NCI-H187 (cell line): Measurements from ENCODE around the gene SERAC1.

Source experiments
- DNase-seq, 2 experiments: peaks; one replicate each; lab custom pipeline; 2025; lab: John Stamatoyannopoulos, UW

Gene SERAC1

DNA sequence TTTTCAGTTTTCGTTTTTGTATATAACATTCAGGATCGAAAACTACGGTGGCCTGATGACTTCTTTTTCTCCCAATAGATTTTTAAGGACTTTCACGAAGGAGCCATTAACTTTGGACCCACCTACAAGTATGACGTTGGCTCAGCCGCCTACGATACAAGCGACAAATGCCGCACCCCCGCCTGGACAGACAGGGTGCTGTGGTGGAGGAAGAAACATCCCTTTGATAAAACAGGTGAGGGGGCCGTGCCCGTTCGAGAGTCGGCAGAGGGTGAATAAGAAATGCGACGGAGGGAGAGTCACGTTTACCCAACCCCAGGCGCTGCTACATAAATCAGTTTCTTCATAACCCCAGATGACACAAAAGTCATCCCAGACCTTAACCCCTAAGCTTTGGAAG lies 91.5 kb downstream of the SERAC1 start:
- DNase-seq: no peak

DNA sequence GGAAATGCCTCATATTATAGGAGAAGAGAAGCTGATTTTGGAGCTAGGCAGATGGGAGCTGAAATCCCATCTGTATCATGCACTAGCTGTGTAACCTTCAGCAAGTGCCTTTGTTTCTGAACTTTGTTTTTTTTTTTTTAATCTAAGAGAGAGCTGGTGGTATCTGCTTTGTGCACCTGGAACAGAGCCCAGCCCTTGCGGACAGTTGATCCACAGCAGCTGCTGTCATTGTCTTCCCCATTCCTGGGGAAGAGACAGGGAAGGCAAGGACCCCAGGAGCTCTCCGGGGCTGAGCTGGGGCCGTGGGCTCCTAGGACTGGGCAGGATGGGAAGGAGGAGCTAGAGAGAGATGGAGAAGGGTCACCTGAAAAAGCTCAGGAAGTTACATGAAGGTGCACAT lies 94.3 kb downstream of the SERAC1 start:
- DNase-seq: no peak

DNA sequence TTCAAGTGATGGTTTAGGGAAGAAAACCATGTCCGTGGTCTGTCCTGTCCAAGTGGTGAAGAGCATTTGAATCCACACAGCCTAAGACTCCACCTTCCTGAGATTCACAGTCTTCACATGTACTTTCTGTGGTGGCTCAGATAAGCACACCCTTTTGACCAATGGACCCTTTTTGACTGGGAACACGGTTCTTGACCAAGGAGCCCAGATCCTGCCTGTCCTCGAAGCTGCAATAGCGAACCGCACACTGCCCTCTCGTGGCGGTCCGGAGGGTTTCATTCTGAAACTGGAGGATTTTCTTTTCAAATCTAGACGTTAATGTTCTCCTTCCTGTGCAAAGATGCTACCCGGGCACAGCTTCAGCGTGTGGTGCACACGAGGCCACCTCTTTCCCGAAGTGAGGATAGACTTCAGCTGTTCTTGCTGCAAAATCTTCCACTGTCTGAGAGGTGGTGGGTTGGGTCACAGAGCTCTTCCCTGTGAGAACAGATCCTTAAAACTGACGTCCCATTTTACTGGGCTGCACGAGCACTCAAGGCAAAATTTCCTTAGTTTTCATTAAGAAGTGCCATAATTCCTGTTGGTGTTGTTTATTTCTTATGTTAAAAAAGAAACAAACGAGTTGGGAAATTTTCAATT lies 95.9 kb downstream of the SERAC1 start:
- no peak for DNase-seq

DNA sequence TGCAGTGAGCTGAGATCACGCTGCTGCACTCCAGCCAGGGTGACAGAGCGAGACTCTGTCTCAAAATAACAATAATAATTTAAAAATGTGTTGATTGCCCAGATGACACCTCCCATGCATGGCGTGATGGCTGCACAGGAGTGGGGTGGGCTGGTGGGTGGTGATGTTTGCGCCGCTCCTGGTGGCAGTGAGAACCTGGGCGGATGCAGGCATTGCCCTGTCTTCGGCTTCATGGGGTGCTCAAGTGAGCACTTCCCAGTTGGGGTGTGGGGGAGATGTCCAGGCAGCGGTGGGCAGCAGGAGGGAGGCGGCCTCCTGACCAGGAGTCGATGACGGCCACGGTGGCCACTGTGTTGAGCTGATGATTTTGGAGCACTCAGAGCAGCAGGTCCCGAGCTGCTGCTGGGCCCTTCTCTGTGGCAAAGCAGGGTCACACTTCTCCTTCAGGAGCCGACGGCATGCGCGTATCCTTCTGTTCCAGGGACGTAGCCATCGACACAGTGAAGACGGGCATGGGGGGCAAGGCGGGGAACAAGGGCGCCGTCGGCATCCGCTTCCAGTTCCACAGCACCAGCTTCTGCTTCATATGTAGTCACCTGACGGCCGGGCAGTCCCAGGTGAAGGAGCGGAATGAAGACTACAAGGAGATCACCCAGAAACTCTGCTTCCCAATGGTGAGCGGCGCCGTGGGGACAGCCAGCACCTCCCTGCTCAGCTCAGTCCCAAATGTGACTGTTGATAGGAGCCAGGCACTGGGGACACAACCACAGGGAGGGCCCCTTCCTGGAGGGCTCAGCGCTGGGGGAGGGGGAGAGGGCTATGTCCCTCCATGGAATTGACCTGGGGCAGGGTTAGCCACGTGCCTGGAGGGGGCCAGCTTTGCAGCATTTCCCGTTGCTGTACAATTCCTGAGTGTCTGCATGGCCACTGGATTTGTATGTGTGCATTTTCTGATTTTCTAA lies 96.7 kb downstream of the SERAC1 start:
- no peak for DNase-seq

DNA sequence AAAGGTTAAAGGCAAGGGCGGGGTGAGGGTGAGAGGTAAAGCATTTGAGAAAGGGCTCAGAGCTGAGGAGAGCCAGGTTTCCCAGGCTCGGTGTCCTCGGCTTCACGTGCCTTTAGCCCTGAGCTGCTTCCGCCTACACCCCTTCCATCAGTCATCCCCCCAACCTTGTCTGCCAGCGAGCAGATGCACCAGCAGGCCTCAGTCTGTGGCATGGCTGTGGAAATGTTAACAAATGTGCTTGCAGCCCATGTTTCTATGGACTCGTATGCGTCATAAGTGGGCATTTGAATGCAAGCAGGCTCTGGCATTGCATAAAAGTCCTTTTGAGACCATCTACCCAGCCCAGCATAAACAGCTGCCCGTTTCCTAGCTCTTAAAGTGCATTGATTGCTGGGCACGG lies 97.5 kb downstream of the SERAC1 start:
- no peak for DNase-seq

GRCh38 chr6:158069800-158070195 lies 98.3 kb downstream of the SERAC1 start:
- DNase-seq: no peak

DNA sequence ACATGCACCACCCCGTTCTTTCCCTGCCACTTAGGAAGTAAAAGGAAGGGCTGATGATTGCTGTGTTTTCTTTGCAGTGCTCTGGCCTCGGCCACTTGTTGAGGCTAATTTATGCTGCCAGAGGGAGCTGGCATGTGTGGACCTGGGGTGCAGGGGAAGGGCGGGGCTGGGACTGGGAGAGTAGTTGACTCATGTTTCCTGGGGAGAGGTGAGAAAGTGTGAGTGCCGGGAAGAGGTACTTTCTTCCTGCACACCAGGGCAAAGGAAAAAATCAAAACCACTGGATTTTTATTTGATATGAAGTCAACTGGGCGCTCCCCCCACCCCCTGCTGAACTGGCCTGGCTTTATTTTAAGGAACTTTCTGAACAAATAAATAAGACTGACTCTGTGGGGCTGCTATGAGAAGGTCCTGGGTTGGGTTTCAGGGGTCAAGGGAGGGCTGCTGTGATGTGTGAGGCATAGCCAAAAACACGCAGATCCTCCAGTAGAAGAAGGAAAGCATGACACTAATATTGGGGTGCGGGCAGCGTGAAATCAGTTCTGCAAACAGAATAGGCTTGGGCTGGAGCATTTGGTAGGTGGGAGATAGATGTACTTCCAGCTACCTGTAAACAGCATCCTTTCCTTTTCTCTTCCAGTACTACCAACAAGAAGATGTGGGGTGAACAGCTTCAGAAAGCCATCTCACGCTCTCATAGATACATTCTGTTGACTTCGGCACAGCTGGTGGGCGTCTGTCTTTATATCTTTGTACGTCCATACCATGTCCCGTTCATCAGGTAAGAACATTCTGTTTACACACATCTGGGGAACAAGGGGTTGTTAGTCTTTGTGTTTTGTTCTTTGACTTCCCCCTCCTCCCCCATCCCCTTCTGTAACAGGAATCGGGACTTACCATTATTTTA lies 98.9 kb downstream of the SERAC1 start:
- peak in 1 of 2 experiments; percentile 34 for DNase-seq

- DNase-seq: no peak
These were observed 99.7 kb downstream of the SERAC1 start for GRCh38 chr6:158068156-158068892.

GRCh38 chr6:158067436-158068015 lies 100.5 kb downstream of the SERAC1 start:
- DNase-seq: no peak

DNA sequence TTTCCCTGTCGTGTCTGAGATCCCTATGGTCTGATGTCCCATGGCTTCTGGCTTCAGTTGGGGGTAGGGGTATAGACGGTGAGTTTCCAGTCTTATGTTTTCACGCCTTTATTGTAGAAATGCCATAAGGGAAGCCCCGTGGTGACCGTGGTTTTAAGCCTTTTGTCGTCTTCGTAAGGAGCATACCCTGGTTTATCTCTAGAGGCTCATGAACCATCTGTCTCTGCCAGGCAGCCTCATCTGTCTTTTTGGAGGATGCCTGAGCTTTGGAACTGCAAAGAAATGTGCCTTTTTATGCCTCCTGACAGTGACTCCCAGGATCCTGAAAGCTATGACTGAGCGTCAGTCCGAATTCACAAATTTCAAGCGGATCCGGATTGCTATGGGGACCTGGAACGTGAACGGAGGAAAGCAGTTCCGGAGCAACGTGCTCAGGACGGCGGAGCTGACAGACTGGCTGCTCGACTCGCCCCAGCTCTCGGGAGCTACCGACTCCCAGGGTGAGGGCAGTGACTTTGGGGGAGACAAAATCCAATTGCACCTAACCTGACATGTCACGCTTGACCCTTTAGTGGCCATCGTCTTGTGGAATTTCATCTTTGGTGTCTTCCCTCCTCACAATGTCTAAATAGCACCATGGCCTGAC lies 101.8 kb downstream of the SERAC1 start:
- DNase-seq: no peak

GRCh38 chr6:158064725-158065251 lies 103.3 kb downstream of the SERAC1 start:
- peak; percentile 34 to 67 for DNase-seq

GRCh38 chr6:158063736-158064135 lies 104.3 kb downstream of the SERAC1 start:
- DNase-seq: no peak

- DNase-seq: no peak
These were observed 106.2 kb downstream of the SERAC1 start for GRCh38 chr6:158061709-158062461.

DNA sequence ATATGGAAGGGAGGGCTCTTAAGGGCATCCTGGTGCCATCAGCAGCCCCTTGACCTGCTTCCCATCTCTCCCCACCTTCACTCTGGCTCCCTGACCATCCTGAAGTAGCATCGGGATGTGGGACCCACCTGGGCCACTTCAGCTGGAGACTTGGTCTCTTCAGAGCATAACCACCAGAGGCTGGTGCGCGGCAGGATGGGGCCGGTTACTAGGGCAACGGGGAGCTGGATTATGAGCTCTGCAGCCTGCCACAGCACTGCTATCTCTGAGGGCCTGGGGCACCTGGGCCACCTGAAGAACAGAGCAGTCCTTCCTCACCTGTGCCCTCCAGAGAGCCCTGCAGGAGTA lies 106.7 kb downstream of the SERAC1 start:
- no peak for DNase-seq

DNA sequence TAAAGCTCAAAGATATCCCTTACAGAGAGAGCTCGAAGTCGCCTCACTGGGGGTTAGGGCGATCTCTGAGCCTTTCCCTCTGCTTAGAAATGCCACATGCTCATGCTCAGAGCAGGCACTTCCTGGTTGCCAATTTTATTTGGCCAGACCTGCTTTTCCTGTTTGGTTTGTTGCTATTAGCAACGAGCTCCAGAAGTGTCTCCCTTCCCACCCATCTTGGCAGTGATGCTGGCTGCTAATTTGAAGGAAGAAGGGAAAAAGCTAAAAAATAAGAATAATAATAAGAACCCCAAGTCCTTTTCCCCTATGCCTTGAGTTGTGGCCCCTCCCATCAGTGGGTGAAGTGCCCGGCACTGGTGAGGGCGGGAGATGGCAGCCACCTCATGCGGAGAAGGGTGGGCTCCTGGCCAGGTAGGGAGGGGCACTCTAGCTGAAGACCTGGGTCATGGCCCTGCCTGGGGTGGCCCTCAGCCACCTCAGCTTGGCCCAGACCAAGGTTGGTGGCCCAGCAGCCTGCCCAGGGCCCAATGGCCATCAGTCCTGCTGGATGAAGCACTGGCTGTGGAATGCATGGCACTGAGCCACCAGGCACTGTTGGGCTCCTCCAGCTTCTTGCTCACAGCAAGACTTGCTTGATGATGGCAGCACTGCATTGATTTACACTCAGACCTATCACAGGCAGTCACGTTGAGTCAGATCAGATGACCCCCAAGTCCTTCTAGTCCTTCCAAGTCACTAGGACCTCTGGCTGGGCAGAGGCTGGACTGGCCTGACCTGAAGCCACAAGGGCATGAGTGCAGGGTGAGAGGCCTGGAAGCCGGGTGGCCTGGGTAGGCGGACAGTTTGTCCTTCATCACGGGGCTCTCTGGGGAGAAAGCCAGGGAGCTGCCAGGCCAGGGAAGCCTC lies 107.4 kb downstream of the SERAC1 start:
- no peak for DNase-seq
